Activated CD4-positive, alpha-beta T cell treated with anti-CD3 and anti-CD28 coated beads, Interleukin-2, Interleukin-6, amounts not matched to agents 100 ng/mL and 50 ng/mL, durations not matched to agents 16 hours and 8 hours (primary cell): ENCODE results near the gene MOSMO.
"Not testable (repeated sequence)": the region's sequence is repeated elsewhere in the genome, so short reads cannot be mapped to it uniquely, and the experiment has no call there.

Experiments used
- DNase-seq: peaks from one replicate; pipeline ENCODE4 v3.0.0-alpha.2; 2020

MOSMO gene

DNA sequence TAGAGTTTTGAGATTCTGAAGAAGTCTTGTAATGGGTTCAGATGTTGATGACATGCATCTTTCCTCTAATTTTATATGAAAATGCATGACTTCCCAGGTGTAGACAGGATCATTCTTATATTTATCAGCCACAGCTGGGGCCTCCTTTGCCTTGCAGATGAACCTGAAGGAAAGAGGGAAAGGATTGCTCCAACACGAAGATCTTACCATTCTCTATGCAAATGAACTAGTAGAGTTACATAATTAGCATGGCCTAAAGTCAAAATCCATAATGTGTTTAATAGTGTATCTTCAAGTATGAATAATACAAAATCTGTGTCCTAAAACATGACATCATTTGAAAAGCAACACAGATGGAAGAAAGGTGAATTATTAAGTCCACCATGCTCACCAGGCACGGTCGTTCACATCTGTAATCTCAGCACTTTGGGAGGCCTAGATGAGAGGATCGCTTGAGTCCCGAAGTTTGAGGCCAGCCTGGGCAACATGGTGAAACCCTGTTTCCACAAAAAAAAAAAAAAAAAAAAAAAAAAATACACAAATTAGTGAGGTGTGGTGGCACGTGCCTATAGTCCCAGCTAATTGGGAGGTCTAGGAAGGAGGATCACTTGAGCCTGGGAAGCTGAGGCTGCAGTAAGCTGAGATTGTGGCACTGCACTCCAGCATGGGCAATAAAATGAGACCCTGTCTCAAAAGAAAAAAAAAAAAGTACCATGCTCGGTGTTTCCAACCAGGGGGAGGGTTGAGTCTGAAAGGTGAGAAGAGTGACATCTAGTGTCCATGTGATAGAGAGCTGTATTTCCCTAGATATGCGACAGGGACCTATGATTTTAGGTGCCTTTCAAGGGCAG lies 90.7 kb downstream of the MOSMO start:
- DNase-seq: peak; percentile 51

DNA sequence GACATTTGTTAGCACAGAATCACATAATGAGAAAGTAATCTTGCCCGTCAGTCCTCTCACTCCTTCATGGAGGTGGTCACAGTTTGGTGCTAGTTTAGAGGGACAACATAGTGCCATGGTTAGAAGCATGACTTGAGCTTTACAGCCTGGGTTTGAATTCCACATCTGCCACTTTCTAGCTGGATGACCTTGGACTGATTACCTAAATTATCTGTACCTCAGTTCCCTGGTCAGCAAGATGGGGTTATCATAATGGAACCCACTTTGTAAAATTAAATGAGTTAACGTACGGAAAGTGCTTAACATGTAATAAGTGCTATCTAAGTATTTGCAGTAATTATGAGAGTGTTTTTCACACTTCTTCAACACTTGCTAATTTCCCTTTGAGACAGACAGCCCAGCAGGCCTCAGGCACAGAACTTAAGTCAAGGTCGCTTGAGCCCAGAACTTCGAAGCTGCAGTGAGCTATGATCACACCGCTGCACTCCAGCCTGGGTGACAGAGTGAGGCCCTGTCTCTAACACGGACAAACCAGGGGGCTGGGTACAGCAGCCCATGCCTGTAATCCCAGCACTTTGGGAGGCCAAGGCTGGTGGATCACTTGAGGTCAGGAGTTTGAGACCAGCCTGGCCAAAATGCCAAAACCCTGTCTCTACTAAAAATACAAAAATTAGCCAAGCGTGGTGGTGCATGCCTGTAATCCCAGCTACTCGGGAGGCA lies 91.5 kb downstream of the MOSMO start:
- no peak for DNase-seq

DNA sequence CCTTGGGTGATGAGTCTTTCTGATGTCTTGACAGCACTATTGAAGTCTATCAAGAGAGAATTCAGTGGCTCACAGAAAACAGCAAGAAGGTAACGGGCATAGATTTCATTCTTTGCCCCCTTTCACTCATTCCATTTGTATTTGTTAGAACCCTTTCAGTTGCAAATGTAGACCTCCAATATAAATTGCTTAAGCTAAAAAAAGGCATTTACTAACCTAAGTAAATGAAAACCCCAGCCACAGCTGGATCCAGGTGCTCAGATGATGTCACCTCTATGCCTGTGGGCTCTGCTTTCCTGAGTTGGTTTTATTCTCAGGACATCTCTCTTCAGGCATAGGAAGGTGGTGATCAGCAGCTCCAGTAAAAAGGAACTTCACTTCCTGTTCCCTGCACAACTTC lies 95.5 kb downstream of the MOSMO start:
- no peak for DNase-seq

DNA sequence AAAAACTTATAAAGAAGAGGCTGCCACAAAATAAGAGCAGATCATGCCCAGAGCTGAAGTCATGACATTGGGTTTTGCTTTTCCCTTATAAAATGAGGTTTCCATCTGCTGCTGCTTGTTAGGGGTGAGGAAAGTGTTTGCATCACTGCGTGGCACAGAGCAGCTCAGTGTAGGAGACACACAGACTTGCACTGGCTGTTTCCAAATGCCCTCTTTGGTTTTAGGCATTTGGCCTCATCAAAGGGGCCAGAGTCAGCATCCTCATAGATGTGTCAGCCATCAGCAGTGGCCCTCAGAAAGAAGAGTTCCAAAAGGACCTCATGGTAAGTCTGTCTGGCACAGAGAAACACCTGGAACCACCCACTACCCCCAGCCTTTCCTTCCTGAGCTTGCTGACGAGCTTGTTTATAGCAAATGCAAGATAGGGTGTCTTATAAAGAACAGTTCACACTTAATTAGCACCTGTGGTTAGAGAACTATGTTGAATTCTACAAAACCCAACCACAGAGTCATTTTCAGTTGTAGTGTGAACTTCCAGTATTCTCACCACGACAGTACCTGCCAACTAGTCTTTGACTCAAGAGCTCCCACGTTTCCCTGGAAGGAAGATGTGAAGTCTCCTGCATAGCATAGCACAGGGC lies 101.5 kb downstream of the MOSMO start:
- no peak for DNase-seq

DNA sequence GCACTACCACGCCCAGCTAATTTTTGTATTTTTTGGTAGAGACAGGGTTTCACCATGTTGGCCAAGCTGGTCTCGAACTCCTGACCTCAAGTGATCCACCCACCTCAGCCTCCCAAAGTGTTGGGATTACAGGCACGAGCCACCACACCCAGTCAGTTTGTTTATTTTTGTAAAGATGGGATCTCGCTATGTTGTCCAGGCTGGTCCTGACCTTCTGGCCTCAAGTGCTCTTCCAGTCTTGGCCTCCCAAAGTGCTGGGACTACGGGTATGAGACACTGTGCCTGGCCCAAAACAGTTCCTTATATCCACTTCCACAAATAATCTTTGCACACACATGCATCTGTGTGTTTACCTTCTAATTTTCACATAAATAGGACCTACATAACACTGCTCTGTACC lies 103.7 kb downstream of the MOSMO start:
- not testable (repeated sequence) for DNase-seq

DNA sequence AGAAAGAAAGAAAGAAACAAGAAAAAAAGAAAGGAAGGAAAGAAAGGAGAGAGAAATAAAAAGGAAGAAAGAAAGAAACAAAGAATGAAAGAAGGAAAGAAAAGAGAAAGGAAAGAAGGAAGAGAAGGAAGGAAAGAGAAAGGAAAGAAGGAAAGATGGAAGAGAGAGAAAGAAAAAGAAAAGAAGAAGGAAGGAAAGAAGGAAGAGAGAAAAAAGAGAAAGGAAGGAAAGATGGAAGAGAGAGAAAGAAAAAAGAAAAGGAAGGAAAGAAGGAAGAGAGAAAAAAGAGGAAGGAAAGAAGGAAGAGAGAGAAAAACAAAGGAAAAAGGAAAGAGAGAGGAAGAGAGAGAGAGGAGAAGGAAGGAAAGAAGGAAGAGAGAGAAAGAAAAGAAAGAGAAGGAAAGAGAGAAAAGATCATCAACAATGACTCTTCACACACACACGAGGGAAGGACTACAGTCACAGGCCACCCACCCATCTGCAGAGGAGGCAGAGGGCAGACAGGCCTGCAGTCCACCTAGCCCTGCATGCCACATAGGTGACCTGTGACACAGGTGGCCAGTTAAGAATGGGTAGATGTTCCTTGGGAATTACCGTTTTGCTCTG lies 108.3 kb downstream of the MOSMO start:
- no peak for DNase-seq

DNA sequence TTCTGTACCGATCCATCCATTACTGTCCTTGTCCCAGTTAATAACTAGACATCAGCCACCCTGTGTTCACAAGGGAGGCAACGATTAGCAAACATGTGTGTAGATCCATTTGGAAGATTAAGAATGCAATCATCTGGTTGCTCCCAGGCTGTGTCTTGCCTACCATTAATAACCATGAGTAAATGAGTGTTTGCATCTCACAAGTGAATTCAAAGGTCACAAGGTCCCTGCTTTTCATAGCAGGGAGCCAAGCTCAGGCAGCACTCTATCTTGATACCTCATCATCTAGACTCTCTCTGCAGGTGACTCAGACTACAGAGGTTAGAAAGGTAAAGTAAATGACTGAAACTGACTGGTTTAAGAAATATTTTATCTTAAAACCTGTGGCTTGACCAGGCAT lies 109.7 kb downstream of the MOSMO start:
- no peak for DNase-seq

DNA sequence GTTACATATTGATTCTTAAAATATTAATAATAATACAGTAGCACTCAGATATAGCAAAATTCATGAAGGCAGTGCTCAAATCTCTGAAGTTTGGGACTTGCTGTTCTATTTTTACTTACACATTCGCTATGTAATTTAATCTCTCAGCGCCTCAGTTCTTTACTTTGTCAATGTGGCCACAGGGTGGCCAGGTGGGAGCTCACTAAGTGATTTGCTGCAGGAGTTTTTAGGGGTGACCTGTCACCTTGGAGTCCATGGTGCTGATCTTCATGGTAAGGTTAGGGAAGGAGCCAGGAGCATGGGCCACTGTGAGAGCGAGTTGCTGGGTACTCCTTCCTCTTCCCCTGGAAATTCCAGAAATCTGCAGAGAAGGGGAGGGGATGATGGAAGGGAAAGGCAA lies 112.5 kb downstream of the MOSMO start:
- no peak for DNase-seq

DNA sequence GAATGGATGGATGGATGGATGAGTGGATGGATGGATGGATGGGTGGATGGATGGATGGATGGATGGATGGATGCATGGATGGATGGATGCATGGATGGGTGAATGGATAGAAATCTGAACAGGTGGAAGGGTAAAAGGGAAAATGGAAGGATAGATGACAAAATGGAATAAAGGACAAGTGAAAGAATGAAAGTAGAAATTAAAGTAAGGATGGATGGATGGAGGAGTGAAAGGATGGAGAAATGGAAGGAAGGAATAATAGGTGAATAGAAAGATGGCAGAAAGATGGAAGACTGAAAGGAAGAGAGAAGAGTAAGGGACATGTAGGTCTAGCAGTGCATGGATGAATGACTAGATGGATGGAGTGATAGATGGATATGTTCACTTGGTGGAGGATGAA lies 114.3 kb downstream of the MOSMO start:
- no peak for DNase-seq

DNA sequence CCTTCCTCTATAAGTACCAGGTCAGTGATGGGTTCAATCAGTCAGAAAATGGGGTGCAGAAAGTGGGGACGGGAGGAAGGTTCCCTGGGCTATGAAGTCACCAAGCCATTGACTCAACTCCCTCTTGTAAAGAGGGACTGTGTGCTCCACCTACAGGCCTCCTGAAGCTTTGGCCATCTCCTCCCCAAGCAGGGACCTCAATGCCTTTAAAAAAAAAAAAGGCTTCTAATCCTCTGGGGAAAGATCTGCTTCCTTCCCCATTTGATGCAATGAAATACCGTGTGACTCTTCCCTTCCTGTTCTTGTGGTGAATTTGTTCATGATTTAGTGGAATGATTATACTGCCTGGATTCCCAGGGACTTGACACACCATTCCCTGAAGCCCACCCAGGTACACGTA lies 115.2 kb downstream of the MOSMO start:
- no peak for DNase-seq

DNA sequence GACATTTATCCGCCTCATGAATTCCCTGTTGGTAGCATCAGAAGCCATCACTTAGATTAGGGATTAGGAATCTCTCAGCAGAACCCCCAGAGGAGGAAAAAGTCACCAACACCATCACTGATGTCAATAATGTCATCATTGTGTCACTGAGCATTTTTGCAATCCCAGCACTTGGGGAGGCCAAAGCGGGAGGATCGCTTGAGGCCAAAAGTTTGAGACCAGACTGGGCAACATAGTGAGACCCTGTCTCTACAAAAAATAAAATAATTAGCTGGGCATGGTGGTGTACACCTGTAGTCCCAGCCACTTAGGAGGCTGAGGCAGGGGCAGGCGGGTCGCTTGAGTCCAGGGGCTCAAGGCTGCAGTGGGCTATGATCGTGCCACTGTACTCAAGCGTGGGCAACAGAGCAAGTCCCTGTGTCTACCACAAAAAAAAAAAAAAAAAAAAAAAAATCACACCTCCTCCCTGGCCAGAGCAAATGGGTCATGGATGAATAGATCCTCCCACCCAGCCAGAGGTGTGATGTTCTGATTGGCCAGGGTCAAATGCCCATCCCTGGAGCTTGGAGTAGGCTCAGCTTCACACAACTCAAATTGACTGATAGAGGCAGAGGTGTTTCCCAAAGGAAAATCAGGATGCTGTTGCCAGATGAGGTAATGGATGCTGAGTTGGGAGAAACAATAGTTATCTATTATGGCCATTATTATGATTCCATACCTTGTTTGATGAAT lies 116.0 kb downstream of the MOSMO start:
- DNase-seq: no peak

DNA sequence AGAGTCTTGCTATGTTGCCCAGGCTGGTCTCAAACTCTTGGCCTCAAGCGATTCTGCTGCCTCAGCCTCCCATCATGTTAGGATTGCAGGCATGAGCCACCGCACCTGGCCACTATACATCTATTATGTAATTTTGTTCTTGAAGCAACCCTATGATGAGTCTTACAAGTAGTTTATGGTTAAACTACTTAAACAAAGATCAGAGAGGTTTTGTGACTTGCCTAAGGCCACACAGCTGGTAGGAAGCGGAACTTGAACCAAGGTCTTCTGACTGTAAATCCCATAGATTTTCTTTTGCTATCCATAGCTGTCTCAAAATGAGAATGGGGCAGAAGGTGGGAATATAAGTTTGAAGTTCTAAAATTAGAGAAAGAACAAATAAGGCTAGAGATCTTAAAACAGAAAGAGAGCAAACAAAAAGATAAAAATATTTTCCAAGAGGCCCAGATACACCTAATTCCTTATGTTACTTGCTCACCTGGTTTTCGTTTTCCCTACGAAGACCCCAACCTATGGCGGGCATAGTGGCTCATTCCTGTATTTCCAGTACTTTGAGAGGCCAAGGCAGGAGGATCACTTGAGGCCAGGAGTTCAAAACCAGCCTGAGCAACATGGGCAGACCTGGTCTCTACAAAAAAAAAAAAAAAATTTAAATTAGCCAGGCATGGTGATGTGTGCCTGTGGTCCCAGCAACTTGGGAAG lies 116.8 kb downstream of the MOSMO start:
- no peak for DNase-seq

DNA sequence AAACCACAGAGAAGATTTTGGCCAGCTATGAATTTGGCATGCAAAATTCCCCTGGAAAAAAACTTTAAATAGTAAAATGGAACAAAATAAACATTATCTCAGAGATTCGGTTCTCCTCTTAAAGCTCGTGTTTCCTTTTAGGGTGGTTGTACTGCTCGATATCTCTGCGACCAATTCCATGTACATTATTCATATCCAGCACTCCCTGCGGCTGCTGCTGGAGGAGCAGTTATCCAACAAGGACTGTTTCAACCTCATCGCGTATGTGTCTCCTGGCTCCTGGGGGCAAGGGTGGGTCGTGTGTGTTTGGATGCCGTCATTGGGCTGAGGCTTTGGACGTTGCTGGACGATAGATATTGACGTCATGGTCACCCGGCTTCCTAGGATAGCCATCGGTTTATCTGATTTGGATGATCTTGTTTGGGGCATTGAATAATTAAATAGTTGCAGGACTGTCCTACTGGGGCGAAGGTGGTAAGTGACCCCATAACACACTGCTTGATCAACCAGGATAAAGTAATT lies 118.2 kb downstream of the MOSMO start:
- no peak for DNase-seq

DNA sequence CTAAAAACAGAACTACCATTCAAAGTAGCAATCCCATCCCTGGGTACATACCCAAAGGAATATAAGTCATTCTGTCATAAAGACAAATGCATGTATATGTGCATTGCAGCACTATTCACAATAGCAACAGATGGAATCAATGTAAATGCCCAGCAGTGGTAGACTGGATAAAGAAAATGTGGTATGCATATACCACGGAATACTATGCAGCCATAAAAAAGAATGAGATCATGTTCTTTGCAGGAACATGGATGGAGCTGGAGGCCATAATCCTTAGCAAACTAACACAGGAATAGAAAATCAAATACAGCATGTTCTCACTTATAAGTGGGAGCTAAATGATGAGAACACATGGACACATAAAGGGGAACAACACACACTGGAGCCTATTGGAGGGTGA lies 120.6 kb downstream of the MOSMO start:
- not testable (repeated sequence) for DNase-seq

DNA sequence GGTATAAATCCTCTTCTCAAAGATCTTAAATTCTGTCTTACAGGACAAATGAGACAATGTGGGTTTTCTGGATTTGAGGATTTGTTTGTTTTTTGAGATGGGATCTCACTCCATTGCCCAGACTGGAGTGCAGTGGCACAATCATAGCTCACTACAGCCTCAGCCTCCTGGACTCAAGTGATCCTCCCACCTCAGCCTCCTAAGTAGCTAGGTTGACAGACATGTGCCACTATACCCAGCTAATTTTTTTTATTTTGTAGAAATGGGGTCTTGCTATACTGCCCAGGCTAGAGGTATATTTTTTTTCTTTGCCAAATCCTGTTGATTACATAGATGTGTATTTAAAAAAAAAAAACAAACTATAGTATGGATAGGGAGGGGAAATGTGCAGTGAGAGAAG lies 122.6 kb downstream of the MOSMO start:
- no peak for DNase-seq

DNA sequence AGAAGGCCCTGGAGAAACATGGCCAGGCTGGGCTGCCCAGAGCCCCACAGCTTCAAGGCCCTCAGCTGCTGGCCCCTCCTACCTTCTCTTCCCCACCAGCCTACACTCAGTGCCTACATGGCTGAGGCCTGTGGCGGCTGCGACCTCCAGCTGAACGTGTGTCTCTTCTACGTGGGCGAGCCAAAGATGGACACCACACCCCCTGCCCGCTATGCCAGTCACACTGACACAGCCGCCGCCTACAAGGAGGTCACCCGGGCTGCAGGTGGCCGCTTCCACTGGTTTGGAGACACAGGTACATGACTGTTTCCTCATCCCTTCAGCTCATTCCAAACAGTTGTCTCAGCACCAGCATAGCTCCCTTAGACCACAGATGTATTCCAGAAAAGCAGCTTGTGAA lies 124.9 kb downstream of the MOSMO start:
- DNase-seq: no peak
